ENCODE measurements around the gene EZH2. TPM values are rescaled to one million over a fixed set of nuclear protein-coding genes. Genes with fewer than 3 reads are reported as not detected.

Gene EZH2
- polyA plus RNA-seq, 1 of the 3 experiments (the other 2 are of a cell fraction) = 30.6 TPM

- Histone ChIP-seq H3K79me2 (ENCODE audit: insufficient read depth) (peaks cover 100% of the 10 kb centered on the region), H3K9me2 (no peaks in the 10 kb centered on the region), H3K4me2 (no peak overlapping the region), H3K4me3 (ENCODE audit: low read depth in 2 of 2, low read length in 1 of 2) (no peak overlapping the region), H3K27ac (ENCODE audit: low read depth in 2 of 2, low read length in 1 of 2) (no peak overlapping the region), H3K9me3 (no peaks in the 10 kb centered on the region), H3K4me1 (ENCODE audit: control insufficient read depth in 1 of 2, insufficient read depth in 2 of 2, low read depth in 1 of 2, low read length in 1 of 2) (peaks cover 5 to 6% of the 10 kb centered on the region in 2 experiments; a peak in 2 of 4 replicates), H2AFZ (ENCODE audit: low read depth) (no peak overlapping the region), H3K27me3 (ENCODE audit: insufficient read depth) (no peaks in the 10 kb centered on the region), H3F3A (replicated peaks; ENCODE audit: insufficient read depth) (peaks cover 13% of the 10 kb centered on the region), H3K36me3 (replicated peaks in 1 of 2; ENCODE audit: control insufficient read depth in 1 of 2, insufficient read depth in 2 of 2, low read length in 1 of 2) (no peaks in the 10 kb centered on the region), H3K9ac (no peak overlapping the region), H4K20me1 (ENCODE audit: insufficient read depth) (peaks cover 55% of the 10 kb centered on the region; the same call in 1 of the 2 replicates)
- DNase-seq = no peak
- ChIA-PET CTCF (interaction anchor here (0.7 to 1.5 kb wide), 5 partner anchors 18 to 615 kb away, joined by 3 to 7 read pairs (median 4); no protein-coding TSS in a partner anchor), POLR2A (no interaction called here)
- WGBS (ENCODE audit: low lambda C conversion rate) = 87% methylated on average over 1 of the region's 1 CpG
- TF ChIP-seq RAD21 (IDR thresholded peaks at IDR 0.05; ENCODE audit: low read length) (no peak), GABPA (IDR thresholded peaks at IDR 0.05; ENCODE audit: low read depth) (no peak), POLR2AphosphoS5 (IDR thresholded peaks at IDR 0.05; ENCODE audit: low read depth, low read length) (no peak), USF2 (IDR thresholded peaks at IDR 0.05; ENCODE audit: borderline replicate concordance, low read depth, low read length) (no peak), FOXJ3 (CRISPR knock-in tag; IDR thresholded peaks at IDR 0.05) (no peak), EZH2phosphoT487 (IDR thresholded peaks at IDR 0.05; ENCODE audit: borderline replicate concordance, low read depth) (no peak), EP300 (IDR thresholded peaks at IDR 0.05; ENCODE audit: borderline replicate concordance in 1 of 2, low read depth in 1 of 2, low read length in 1 of 2) (no peak), REST (IDR thresholded peaks at IDR 0.05; ENCODE audit: low read depth, low read length) (no peak), PBX3 (IDR thresholded peaks at IDR 0.05) (no peak), GATA2 (CRISPR knock-in tag; IDR thresholded peaks at IDR 0.05) (no peak), RCOR1 (IDR thresholded peaks at IDR 0.05; ENCODE audit: low read length) (no peak)
Observed at GRCh38 chr7:148877517-148877916, 6.6 kb downstream of the EZH2 start.

GRCh38 chr7:148872188-148872587, 11.9 kb downstream of the EZH2 start:
- peaks cover 100% of the 10 kb centered on the region for H3K79me2 ChIP-seq (ENCODE audit: insufficient read depth)
- no peak overlapping the region for H3K27ac ChIP-seq (ENCODE audit: low read depth in 2 of 2, low read length in 1 of 2)
- no peaks in the 10 kb centered on the region for H3K27me3 ChIP-seq (ENCODE audit: insufficient read depth)
- ChIA-PET CTCF (interaction anchor here (3.2 to 3.6 kb wide), 2 partner anchors 11 to 16 kb away, joined by 12 to 28 read pairs; partner anchors contain the start of gene EZH2), POLR2A (no interaction called here)
- peaks cover 0 to 6% of the 10 kb centered on the region in 2 experiments; a peak in 1 of 4 replicates for H3K4me1 ChIP-seq (ENCODE audit: control insufficient read depth in 1 of 2, insufficient read depth in 2 of 2, low read depth in 1 of 2, low read length in 1 of 2)
- no peak overlapping the region for H3K9ac ChIP-seq
- no peaks in the 10 kb centered on the region for H3K9me3 ChIP-seq
- H4K20me1 ChIP-seq (ENCODE audit: insufficient read depth) = peaks cover 74% of the 10 kb centered on the region; the same call in 1 of the 2 replicates
- H2AFZ ChIP-seq (ENCODE audit: low read depth) = no peak overlapping the region
- no peak overlapping the region for H3K4me3 ChIP-seq (ENCODE audit: low read depth in 2 of 2, low read length in 1 of 2)
- H3K4me2 ChIP-seq = no peak overlapping the region
- no peaks in the 10 kb centered on the region for H3K36me3 ChIP-seq (replicated peaks in 1 of 2; ENCODE audit: control insufficient read depth in 1 of 2, insufficient read depth in 2 of 2, low read length in 1 of 2)
- TF ChIP-seq IRF3 (IDR thresholded peaks at IDR 0.05; ENCODE audit: low read depth, low read length) (no peak), CHD2 (IDR thresholded peaks at IDR 0.05; ENCODE audit: low read length, partially characterized antibody) (no peak), FOXJ3 (CRISPR knock-in tag; IDR thresholded peaks at IDR 0.05) (no peak), USF1 (IDR thresholded peaks at IDR 0.05; ENCODE audit: borderline replicate concordance, low read depth) (no peak), SMC3 (IDR thresholded peaks at IDR 0.05; ENCODE audit: low read depth, low read length) (no peak)
- DNase-seq = no peak
- peaks cover 7% of the 10 kb centered on the region for H3F3A ChIP-seq (replicated peaks; ENCODE audit: insufficient read depth)
- no peaks in the 10 kb centered on the region for H3K9me2 ChIP-seq

All from SK-N-SH (cell line).